Neural cell (in vitro differentiated cells): ENCODE measurements around the gene TAOK2. TPM values are rescaled to one million over a fixed set of nuclear protein-coding genes. Genes with fewer than 3 reads are reported as not detected.
A peak's percentile ranks its signal among the peaks of the same experiment; 100 is the strongest.

Experiments
- H2AFZ ChIP-seq: fragments of 200-600, 300-800 bp; sonication (generic), shearing (Covaris generic); 2 replicates; pipeline ENCODE4 v1.6.0; 2014; ENCODE audit warnings: low read depth, mild to moderate bottlenecking, antibody characterized with exemption, low read length, moderate library complexity
- H3F3A ChIP-seq: fragments of 200-600 bp; shearing (Covaris generic); 2 replicates; pipeline ENCODE4 v1.6.1; 2016; ENCODE audit warnings: mild to moderate bottlenecking, moderate library complexity, mixed read lengths, antibody characterized with exemption, low read length; ENCODE audit not compliant: insufficient read depth, poor library complexity, severe bottlenecking
- H3K27ac ChIP-seq: fragments of 200-600, 300-800 bp; sonication (generic), shearing (Covaris generic); 2 replicates; pipeline ENCODE4 v1.5.1; 2014; ENCODE audit warnings: mild to moderate bottlenecking, low read length, moderate library complexity
- H3K27me3 ChIP-seq: fragments of 300-800, 200-600 bp; sonication (generic), shearing (Covaris generic); 2 replicates; pipeline ENCODE4 v1.6.0; 2014; ENCODE audit warnings: mild to moderate bottlenecking, low read depth, low read length, moderate library complexity; ENCODE audit not compliant: insufficient read depth
- H3K36me3 ChIP-seq: fragments of 300-800, 200-600 bp; sonication (generic), shearing (Covaris generic); 2 replicates; pipeline ENCODE4 v1.5.1; 2014; ENCODE audit warnings: mild to moderate bottlenecking, antibody characterized with exemption, low read length, moderate library complexity; ENCODE audit not compliant: insufficient read depth
- H3K4me2 ChIP-seq: fragments of 300-800, 200-600 bp; sonication (generic), shearing (Covaris generic); 2 replicates; pipeline ENCODE4 v1.6.0; 2014; ENCODE audit warnings: mild to moderate bottlenecking, low read length
- H3K4me3 ChIP-seq: fragments of 300-800, 200-600 bp; sonication (generic), shearing (Covaris generic); 2 replicates; pipeline ENCODE4 v1.5.1; 2014; ENCODE audit warnings: mild to moderate bottlenecking, low read length, moderate library complexity
- H3K79me2 ChIP-seq: fragments of 200-600 bp; shearing (Covaris generic); replicated peaks from 2 replicates; pipeline ENCODE4 v1.6.0; 2014; ENCODE audit warnings: mild to moderate bottlenecking, low read length, moderate library complexity; ENCODE audit not compliant: insufficient read depth
- H3K9ac ChIP-seq: fragments of 300-800, 200-600 bp; sonication (generic), shearing (Covaris generic); 2 replicates; pipeline ENCODE4 v1.6.1; 2016; ENCODE audit warnings: mild to moderate bottlenecking, low read length, mixed read lengths
- H3K9me2 ChIP-seq: fragments of 200-600 bp; shearing (Covaris generic); 2 replicates; pipeline ENCODE4 v1.6.1; 2016; ENCODE audit warnings: mild to moderate bottlenecking, low read length, mixed read lengths; ENCODE audit not compliant: insufficient read depth
- H3K9me3 ChIP-seq: fragments of 200-600, 300-800 bp; sonication (generic), shearing (Covaris generic); 2 replicates; pipeline ENCODE4 v1.6.1; 2016; ENCODE audit warnings: mild to moderate bottlenecking, mixed run types, low read length, moderate library complexity, mixed read lengths
- H4K20me1 ChIP-seq: fragments of 200-600 bp; shearing (Covaris generic); 2 replicates; pipeline ENCODE4 v1.6.1; 2016; ENCODE audit warnings: mild to moderate bottlenecking, mixed run types; ENCODE audit not compliant: insufficient read depth
- EP300 ChIP-seq: fragments of 450-650 bp; conservative IDR thresholded peaks from 2 replicates; pipeline ENCODE4 v1.6.1; 2014; ENCODE audit warnings: antibody characterized with exemption, mild to moderate bottlenecking, moderate library complexity; ENCODE audit not compliant: poor library complexity, severe bottlenecking
- EZH2 ChIP-seq: fragments of 200-600, 300-800 bp; shearing (Covaris generic), sonication (generic); IDR thresholded peaks from 2 replicates; pipeline ENCODE4 v1.6.1; 2014; ENCODE audit warnings: antibody characterized with exemption, low read length, borderline replicate concordance, mild to moderate bottlenecking; ENCODE audit not compliant: insufficient read depth, poor library complexity, severe bottlenecking
- MXI1 ChIP-seq: fragments of 450-650 bp; conservative IDR thresholded peaks from 2 replicates; pipeline ENCODE4 v1.6.1; 2014; ENCODE audit warnings: antibody characterized with exemption, mild to moderate bottlenecking; ENCODE audit not compliant: poor library complexity, severe bottlenecking
- POLR2AphosphoS5 ChIP-seq: IDR thresholded peaks from 2 replicates; pipeline ENCODE4 v1.6.1; 2012
- RAD21 ChIP-seq: fragments of 450-650 bp; conservative IDR thresholded peaks from 2 replicates; pipeline ENCODE4 v1.6.1; 2014; ENCODE audit warnings: antibody characterized with exemption, mild to moderate bottlenecking, moderate library complexity
- SMC3 ChIP-seq: fragments of 450-650 bp; conservative IDR thresholded peaks from 2 replicates; pipeline ENCODE4 v1.6.1; 2014; ENCODE audit warnings: antibody characterized with exemption, mild to moderate bottlenecking, moderate library complexity; ENCODE audit not compliant: poor library complexity
- TAF1 ChIP-seq: IDR thresholded peaks from 2 replicates; pipeline ENCODE4 v1.6.1; 2012; ENCODE audit warnings: low read depth
- polyA plus RNA-seq: library from polyadenylated mRNA; depleted of rRNA; stranded (reverse); fragments of >200 nt; gene quantifications from 2 replicates; pipeline ENCODE4 v1.2.3, GENCODE V29; 2014
- TF ChIP-seq, protein P1 (sequence below): IDR thresholded peaks from 2 replicates; pipeline ENCODE4 v1.6.1; 2012; ENCODE audit warnings: borderline replicate concordance
- TF ChIP-seq, protein P2 (sequence below): fragments of 450-650 bp; IDR thresholded peaks from 2 replicates; pipeline ENCODE4 v1.5.1; 2014; ENCODE audit warnings: antibody characterized with exemption, mild to moderate bottlenecking, moderate library complexity; ENCODE audit not compliant: poor library complexity, severe bottlenecking

TAOK2 gene
- polyA plus RNA-seq, 1 donor from 2014 or later = 62.7 TPM

DNA sequence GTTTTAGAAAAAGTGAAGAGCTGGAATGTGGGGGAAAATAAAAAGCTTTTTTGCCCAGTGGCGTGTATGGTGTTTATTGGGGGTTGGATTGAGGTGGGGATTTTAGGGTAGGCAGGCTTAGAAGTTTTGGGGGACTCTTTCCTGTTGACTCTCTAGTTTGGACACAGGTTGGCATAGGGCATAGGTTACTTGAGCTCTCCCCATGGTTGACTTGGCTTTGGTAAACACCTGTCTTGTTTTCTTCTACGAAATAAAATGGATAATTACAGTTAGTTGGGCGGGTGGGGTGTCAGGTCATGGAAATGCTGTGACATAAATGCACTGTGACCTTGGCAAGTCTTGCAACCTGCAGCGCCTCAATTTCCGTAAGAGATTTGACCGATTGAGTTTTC is 680 bp upstream of the TAOK2 start:
- Histone ChIP-seq H3K4me3 (peak overlapping the region; percentile 99), H3K9me2 (no peaks in the 10 kb centered on the region)

DNA sequence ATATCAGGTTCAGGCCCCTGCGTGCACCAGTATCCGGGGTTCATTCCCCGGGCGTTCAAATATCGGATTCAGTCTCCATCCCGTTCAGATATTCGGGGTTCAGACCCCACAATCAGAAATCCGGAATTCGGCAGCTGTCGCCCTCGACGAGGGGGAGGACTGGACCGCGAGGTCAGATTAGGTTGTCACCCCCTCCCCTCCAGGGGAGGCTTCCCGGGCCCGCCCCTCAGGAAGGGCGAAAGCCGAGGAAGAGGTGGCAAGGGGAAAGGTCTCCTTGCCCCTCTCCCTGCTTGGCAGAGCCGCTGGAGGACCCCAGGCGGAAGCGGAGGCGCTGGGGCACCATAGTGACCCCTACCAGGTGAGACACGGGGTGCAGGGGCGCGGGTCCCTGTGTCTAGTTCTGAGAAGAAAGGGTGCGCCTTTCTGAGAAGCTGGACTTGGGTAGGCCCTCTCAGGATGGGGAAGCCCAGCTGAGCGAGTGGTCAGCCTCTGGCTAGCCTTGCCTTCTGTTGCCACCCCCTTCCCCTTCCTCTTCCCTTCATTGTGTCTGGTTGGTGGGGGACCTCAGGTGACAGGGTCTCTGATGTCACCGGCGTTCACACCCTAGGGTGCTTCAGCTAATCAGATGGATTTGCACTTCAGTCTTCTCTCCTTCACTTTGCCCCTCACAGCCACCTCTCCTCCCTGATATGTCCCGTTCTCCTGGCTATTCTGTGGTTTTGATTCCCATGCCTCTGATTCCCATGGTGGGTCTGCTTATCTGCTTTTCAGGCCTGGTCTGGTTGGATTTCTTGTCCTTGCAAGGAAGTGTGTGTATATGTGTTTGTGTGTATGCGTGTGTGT is 844 bp downstream of the TAOK2 start:
- no peaks in the 10 kb centered on the region for H3K9me2 ChIP-seq
- peaks cover 12% of the 10 kb centered on the region for H4K20me1 ChIP-seq
- H3K4me2 ChIP-seq = peak overlapping the region; percentile 92
- peak overlapping the region; percentile 99 for H3K4me3 ChIP-seq
- H2AFZ ChIP-seq = peak overlapping the region; percentile 67
- H3F3A ChIP-seq = no peaks in the 10 kb centered on the region
- H3K9me3 ChIP-seq = no peaks in the 10 kb centered on the region
- peak overlapping the region; percentile 97 for H3K27ac ChIP-seq
- no peaks in the 10 kb centered on the region for H3K27me3 ChIP-seq
- no peaks in the 10 kb centered on the region for H3K36me3 ChIP-seq
- TF ChIP-seq TAF1 (peak; percentile 52), SMC3 (peak; percentile 21), EZH2 (no peak), RAD21 (no peak), EP300 (no peak), MXI1 (peak; percentile 16), POLR2AphosphoS5 (peak; percentile 75)
- TF ChIP-seq, protein P1, sequence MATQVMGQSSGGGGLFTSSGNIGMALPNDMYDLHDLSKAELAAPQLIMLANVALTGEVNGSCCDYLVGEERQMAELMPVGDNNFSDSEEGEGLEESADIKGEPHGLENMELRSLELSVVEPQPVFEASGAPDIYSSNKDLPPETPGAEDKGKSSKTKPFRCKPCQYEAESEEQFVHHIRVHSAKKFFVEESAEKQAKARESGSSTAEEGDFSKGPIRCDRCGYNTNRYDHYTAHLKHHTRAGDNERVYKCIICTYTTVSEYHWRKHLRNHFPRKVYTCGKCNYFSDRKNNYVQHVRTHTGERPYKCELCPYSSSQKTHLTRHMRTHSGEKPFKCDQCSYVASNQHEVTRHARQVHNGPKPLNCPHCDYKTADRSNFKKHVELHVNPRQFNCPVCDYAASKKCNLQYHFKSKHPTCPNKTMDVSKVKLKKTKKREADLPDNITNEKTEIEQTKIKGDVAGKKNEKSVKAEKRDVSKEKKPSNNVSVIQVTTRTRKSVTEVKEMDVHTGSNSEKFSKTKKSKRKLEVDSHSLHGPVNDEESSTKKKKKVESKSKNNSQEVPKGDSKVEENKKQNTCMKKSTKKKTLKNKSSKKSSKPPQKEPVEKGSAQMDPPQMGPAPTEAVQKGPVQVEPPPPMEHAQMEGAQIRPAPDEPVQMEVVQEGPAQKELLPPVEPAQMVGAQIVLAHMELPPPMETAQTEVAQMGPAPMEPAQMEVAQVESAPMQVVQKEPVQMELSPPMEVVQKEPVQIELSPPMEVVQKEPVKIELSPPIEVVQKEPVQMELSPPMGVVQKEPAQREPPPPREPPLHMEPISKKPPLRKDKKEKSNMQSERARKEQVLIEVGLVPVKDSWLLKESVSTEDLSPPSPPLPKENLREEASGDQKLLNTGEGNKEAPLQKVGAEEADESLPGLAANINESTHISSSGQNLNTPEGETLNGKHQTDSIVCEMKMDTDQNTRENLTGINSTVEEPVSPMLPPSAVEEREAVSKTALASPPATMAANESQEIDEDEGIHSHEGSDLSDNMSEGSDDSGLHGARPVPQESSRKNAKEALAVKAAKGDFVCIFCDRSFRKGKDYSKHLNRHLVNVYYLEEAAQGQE = no peak
- TF ChIP-seq, protein P2, sequence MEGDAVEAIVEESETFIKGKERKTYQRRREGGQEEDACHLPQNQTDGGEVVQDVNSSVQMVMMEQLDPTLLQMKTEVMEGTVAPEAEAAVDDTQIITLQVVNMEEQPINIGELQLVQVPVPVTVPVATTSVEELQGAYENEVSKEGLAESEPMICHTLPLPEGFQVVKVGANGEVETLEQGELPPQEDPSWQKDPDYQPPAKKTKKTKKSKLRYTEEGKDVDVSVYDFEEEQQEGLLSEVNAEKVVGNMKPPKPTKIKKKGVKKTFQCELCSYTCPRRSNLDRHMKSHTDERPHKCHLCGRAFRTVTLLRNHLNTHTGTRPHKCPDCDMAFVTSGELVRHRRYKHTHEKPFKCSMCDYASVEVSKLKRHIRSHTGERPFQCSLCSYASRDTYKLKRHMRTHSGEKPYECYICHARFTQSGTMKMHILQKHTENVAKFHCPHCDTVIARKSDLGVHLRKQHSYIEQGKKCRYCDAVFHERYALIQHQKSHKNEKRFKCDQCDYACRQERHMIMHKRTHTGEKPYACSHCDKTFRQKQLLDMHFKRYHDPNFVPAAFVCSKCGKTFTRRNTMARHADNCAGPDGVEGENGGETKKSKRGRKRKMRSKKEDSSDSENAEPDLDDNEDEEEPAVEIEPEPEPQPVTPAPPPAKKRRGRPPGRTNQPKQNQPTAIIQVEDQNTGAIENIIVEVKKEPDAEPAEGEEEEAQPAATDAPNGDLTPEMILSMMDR = no peak
- H3K79me2 ChIP-seq = peaks cover 41% of the 10 kb centered on the region
- H3K9ac ChIP-seq = peak overlapping the region; percentile 98

More for the DNA sequence above, 680 bp upstream of the TAOK2 start:
- Histone ChIP-seq H4K20me1 (peaks cover 10% of the 10 kb centered on the region), H3K27me3 (no peaks in the 10 kb centered on the region), H3F3A (no peaks in the 10 kb centered on the region), H3K4me2 (no peak overlapping the region), H3K27ac (peak overlapping the region; percentile 97), H3K9me3 (no peaks in the 10 kb centered on the region), H2AFZ (no peak overlapping the region), H3K9ac (no peak overlapping the region), H3K79me2 (peaks cover 41% of the 10 kb centered on the region), H3K36me3 (no peaks in the 10 kb centered on the region)
- TF ChIP-seq TAF1 = no peak
- TF ChIP-seq SMC3 = no peak
- TF ChIP-seq EP300 = no peak
- TF ChIP-seq RAD21 = no peak
- TF ChIP-seq, protein P2 = no peak
- TF ChIP-seq POLR2AphosphoS5 = no peak
- TF ChIP-seq MXI1 = no peak
- no peak for TF ChIP-seq EZH2
- TF ChIP-seq, protein P1 = no peak
